ENCODE measurements around the gene SLC22A23.

Gene SLC22A23

GRCh38 chr6:3444276-3445088 is 12.4 kb downstream of the SLC22A23 start:
- Histone ChIP-seq H3K9me3 (replicated peaks; ENCODE audit: insufficient read depth, low read length) (no peaks in the 10 kb centered on the region), H3K27ac (ENCODE audit: low read length) (no peak overlapping the region), H4K20me1 (ENCODE audit: insufficient read depth, low read length) (no peaks in the 10 kb centered on the region; the same call in 1 of the 2 replicates), H3K4me1 (ENCODE audit: low read length) (no peaks in the 10 kb centered on the region), H2AFZ (ENCODE audit: low read length) (no peak overlapping the region), H3K9ac (ENCODE audit: low read length) (no peak overlapping the region), H3F3A (ENCODE audit: insufficient read depth, low read length) (no peaks in the 10 kb centered on the region), H3K79me2 (ENCODE audit: low read length) (no peaks in the 10 kb centered on the region), H3K27me3 (replicated peaks; ENCODE audit: insufficient read depth, low read length) (no peaks in the 10 kb centered on the region), H3K4me2 (ENCODE audit: low read depth, low read length) (no peak overlapping the region), H3K36me3 (replicated peaks; ENCODE audit: insufficient read depth, low read length) (no peaks in the 10 kb centered on the region), H3K4me3 (ENCODE audit: low read length) (no peak overlapping the region), H3K9me2 (replicated peaks; ENCODE audit: insufficient read depth, low read length) (no peaks in the 10 kb centered on the region)
- no peak for TF ChIP-seq EZH2 (optimal IDR thresholded peaks at IDR 0.05; ENCODE audit: low read depth, low read length)
- TF ChIP-seq EZH2phosphoT487 (IDR thresholded peaks at IDR 0.05; ENCODE audit: low read length) = no peak
- no peak for TF ChIP-seq CTCF (IDR thresholded peaks at IDR 0.05; ENCODE audit: low read length)
- DNase-seq = no peak

GRCh38 chr6:3443221-3443515 is 13.7 kb downstream of the SLC22A23 start:
- no peaks in the 10 kb centered on the region for H3K36me3 ChIP-seq (replicated peaks; ENCODE audit: insufficient read depth, low read length)
- H3F3A ChIP-seq (ENCODE audit: insufficient read depth, low read length) = no peaks in the 10 kb centered on the region
- no peak overlapping the region for H3K4me2 ChIP-seq (ENCODE audit: low read depth, low read length)
- H3K4me3 ChIP-seq (ENCODE audit: low read length) = no peak overlapping the region
- DNase-seq = no peak
- no peak overlapping the region for H3K9ac ChIP-seq (ENCODE audit: low read length)
- no peaks in the 10 kb centered on the region; the same call in 1 of the 2 replicates for H4K20me1 ChIP-seq (ENCODE audit: insufficient read depth, low read length)
- no peaks in the 10 kb centered on the region for H3K27me3 ChIP-seq (replicated peaks; ENCODE audit: insufficient read depth, low read length)
- TF ChIP-seq EZH2phosphoT487 (IDR thresholded peaks at IDR 0.05; ENCODE audit: low read length) (no peak), EZH2 (optimal IDR thresholded peaks at IDR 0.05; ENCODE audit: low read depth, low read length) (no peak), CTCF (IDR thresholded peaks at IDR 0.05; ENCODE audit: low read length) (no peak)
- no peaks in the 10 kb centered on the region for H3K9me3 ChIP-seq (replicated peaks; ENCODE audit: insufficient read depth, low read length)
- H3K27ac ChIP-seq (ENCODE audit: low read length) = no peak overlapping the region
- no peaks in the 10 kb centered on the region for H3K79me2 ChIP-seq (ENCODE audit: low read length)
- no peak overlapping the region for H2AFZ ChIP-seq (ENCODE audit: low read length)
- no peaks in the 10 kb centered on the region for H3K4me1 ChIP-seq (ENCODE audit: low read length)
- no peaks in the 10 kb centered on the region for H3K9me2 ChIP-seq (replicated peaks; ENCODE audit: insufficient read depth, low read length)

GRCh38 chr6:3442431-3443220 is 14.2 kb downstream of the SLC22A23 start:
- H3K79me2 ChIP-seq (ENCODE audit: low read length) = no peaks in the 10 kb centered on the region
- DNase-seq = no peak

More at GRCh38 chr6:3442431-3443220, 14.2 kb downstream of the SLC22A23 start:
- no peaks in the 10 kb centered on the region for H3F3A ChIP-seq (ENCODE audit: insufficient read depth, low read length)
- no peak overlapping the region for H3K4me3 ChIP-seq (ENCODE audit: low read length)
- H4K20me1 ChIP-seq (ENCODE audit: insufficient read depth, low read length) = no peaks in the 10 kb centered on the region; the same call in 1 of the 2 replicates
- H3K9me2 ChIP-seq (replicated peaks; ENCODE audit: insufficient read depth, low read length) = no peaks in the 10 kb centered on the region
- no peak overlapping the region for H3K27ac ChIP-seq (ENCODE audit: low read length)
- H3K27me3 ChIP-seq (replicated peaks; ENCODE audit: insufficient read depth, low read length) = no peaks in the 10 kb centered on the region
- H2AFZ ChIP-seq (ENCODE audit: low read length) = no peak overlapping the region
- H3K36me3 ChIP-seq (replicated peaks; ENCODE audit: insufficient read depth, low read length) = no peaks in the 10 kb centered on the region
- TF ChIP-seq EZH2phosphoT487 (IDR thresholded peaks at IDR 0.05; ENCODE audit: low read length) (no peak), EZH2 (optimal IDR thresholded peaks at IDR 0.05; ENCODE audit: low read depth, low read length) (no peak), CTCF (IDR thresholded peaks at IDR 0.05; ENCODE audit: low read length) (no peak)
- H3K4me2 ChIP-seq (ENCODE audit: low read depth, low read length) = no peak overlapping the region
- no peaks in the 10 kb centered on the region for H3K9me3 ChIP-seq (replicated peaks; ENCODE audit: insufficient read depth, low read length)
- H3K9ac ChIP-seq (ENCODE audit: low read length) = no peak overlapping the region
- no peaks in the 10 kb centered on the region for H3K4me1 ChIP-seq (ENCODE audit: low read length)

All from MM.1S (cell line).